ENCODE data around the gene DMRTC2. TPM values are rescaled to one million over a fixed set of nuclear protein-coding genes. Genes with fewer than 3 reads are reported as not detected.

Gene DMRTC2
- polyA plus RNA-seq, 1 donor (not counting 4 experiments of a cell fraction or from before 2014, with no cell fraction given), result not detected

GRCh38 chr19:41807176-41807575 lies 37.7 kb upstream of the DMRTC2 start:
- H3K9me3 ChIP-seq (ENCODE audit: control insufficient read depth, low read depth, low read length), result no peaks in the 10 kb centered on the region
- TF ChIP-seq EZH2 (IDR thresholded peaks at IDR 0.05; ENCODE audit: low read length), result no peak
- no peak for TF ChIP-seq CTCF (optimal IDR thresholded peaks at IDR 0.05 in 1 of 3, IDR thresholded peaks at IDR 0.05 in 1 of 3, conservative IDR thresholded peaks at IDR 0.05 in 1 of 3; ENCODE audit: extremely low read depth in 1 of 3, insufficient read depth in 2 of 3, low read length in 3 of 3)
- H3K9ac ChIP-seq (ENCODE audit: control insufficient read depth, extremely low read depth, insufficient read depth, low read length), result no peak overlapping the region
- no peaks in the 10 kb centered on the region for H3K9me1 ChIP-seq (ENCODE audit: control insufficient read depth, extremely low read depth, insufficient read depth, low read length)
- no peaks in the 10 kb centered on the region for H4K20me1 ChIP-seq (ENCODE audit: control insufficient read depth, extremely low read depth, insufficient read depth, low read length)
- H3K79me2 ChIP-seq (ENCODE audit: control insufficient read depth, insufficient read depth, low read length), result no peaks in the 10 kb centered on the region
- H3K4me1 ChIP-seq (ENCODE audit: control insufficient read depth, extremely low read depth, insufficient read depth, low read length), result no peaks in the 10 kb centered on the region
- H2AFZ ChIP-seq (ENCODE audit: control insufficient read depth, low read length), result no peak overlapping the region
- no peak overlapping the region for H3K4me3 ChIP-seq (ENCODE audit: control insufficient read depth in 2 of 3, extremely low read depth in 1 of 3, insufficient read depth in 2 of 3, low read depth in 1 of 3, low read length in 3 of 3)
- H3K4me2 ChIP-seq (ENCODE audit: control insufficient read depth, extremely low read depth, insufficient read depth, low read depth, low read length), result no peak overlapping the region
- DNase-seq (ENCODE audit: low read depth, low spot score) (no peak), FAIRE-seq (no peak)
- dilution Hi-C loops (cut with MboI; ENCODE audit: extremely low pct_ligation_motif_present, low sequenced_read_pairs), result no loop called here
- H3K27ac ChIP-seq (ENCODE audit: control insufficient read depth, insufficient read depth, low read length), result no peak overlapping the region
- H3K36me3 ChIP-seq (ENCODE audit: control insufficient read depth in 2 of 2, extremely low read depth in 1 of 2, insufficient read depth in 2 of 2, low read length in 2 of 2), result no peaks in the 10 kb centered on the region
- H3K27me3 ChIP-seq (ENCODE audit: control insufficient read depth, extremely low read depth, insufficient read depth, low read length), result peaks cover 6% of the 10 kb centered on the region

GRCh38 chr19:41808663-41809566 lies 35.9 kb upstream of the DMRTC2 start:
- Histone ChIP-seq H3K36me3 (ENCODE audit: control insufficient read depth in 2 of 2, extremely low read depth in 1 of 2, insufficient read depth in 2 of 2, low read length in 2 of 2) (no peaks in the 10 kb centered on the region), H3K4me1 (ENCODE audit: control insufficient read depth, extremely low read depth, insufficient read depth, low read length) (no peaks in the 10 kb centered on the region), H3K27ac (ENCODE audit: control insufficient read depth, insufficient read depth, low read length) (no peak overlapping the region), H3K4me2 (ENCODE audit: control insufficient read depth, extremely low read depth, insufficient read depth, low read depth, low read length) (no peak overlapping the region), H4K20me1 (ENCODE audit: control insufficient read depth, extremely low read depth, insufficient read depth, low read length) (no peaks in the 10 kb centered on the region), H3K4me3 (ENCODE audit: control insufficient read depth in 2 of 3, extremely low read depth in 1 of 3, insufficient read depth in 2 of 3, low read depth in 1 of 3, low read length in 3 of 3) (no peak overlapping the region), H3K9me1 (ENCODE audit: control insufficient read depth, extremely low read depth, insufficient read depth, low read length) (no peaks in the 10 kb centered on the region), H3K9me3 (ENCODE audit: control insufficient read depth, low read depth, low read length) (no peaks in the 10 kb centered on the region), H3K9ac (ENCODE audit: control insufficient read depth, extremely low read depth, insufficient read depth, low read length) (no peak overlapping the region), H2AFZ (ENCODE audit: control insufficient read depth, low read length) (no peak overlapping the region), H3K27me3 (ENCODE audit: control insufficient read depth, extremely low read depth, insufficient read depth, low read length) (peaks cover 6% of the 10 kb centered on the region), H3K79me2 (ENCODE audit: control insufficient read depth, insufficient read depth, low read length) (no peaks in the 10 kb centered on the region)
- FAIRE-seq, result no peak
- DNase-seq (ENCODE audit: low read depth, low spot score), result no peak
- dilution Hi-C loops (cut with MboI; ENCODE audit: extremely low pct_ligation_motif_present, low sequenced_read_pairs), result no loop called here
- no peak for TF ChIP-seq EZH2 (IDR thresholded peaks at IDR 0.05; ENCODE audit: low read length)
- TF ChIP-seq CTCF (optimal IDR thresholded peaks at IDR 0.05 in 1 of 3, IDR thresholded peaks at IDR 0.05 in 1 of 3, conservative IDR thresholded peaks at IDR 0.05 in 1 of 3; ENCODE audit: extremely low read depth in 1 of 3, insufficient read depth in 2 of 3, low read length in 3 of 3), result no peak

All from keratinocyte (primary cell).